ENCODE results near the gene SCAMP1. TPM values are rescaled to one million over a fixed set of nuclear protein-coding genes. Genes with fewer than 3 reads are reported as not detected.

SCAMP1 gene
- total and polyA plus RNA-seq, 10 donors = 3.7 to 28.2 (median 21.7) TPM

- Histone ChIP-seq H3K4me1 (peaks cover 0 to 55% (median 23%) of the 10 kb centered on the region in 6 donors), H3K9me3 (no peaks in the 10 kb centered on the region)
- no peak for DNase-seq
Observed at GRCh38 chr5:78504704-78505677, 144.6 kb downstream of the SCAMP1 start.

GRCh38 chr5:78505860-78506259 lies 145.4 kb downstream of the SCAMP1 start:
- Histone ChIP-seq H3K27ac (no peak overlapping the region), H3K4me1 (peaks cover 6 to 61% (median 28%) of the 10 kb centered on the region in 6 donors), H3K4me3 (no peak overlapping the region), H3K9me3 (no peaks in the 10 kb centered on the region), H3K36me3 (no peaks in the 10 kb centered on the region), H3K27me3 (replicated peaks in 1 of 7) (peaks cover 0 to 17% (median 0%) of the 10 kb centered on the region in 7 donors)
- WGBS, 5 donors = 91 to 95% (median 92%) methylated on average over 2 of the region's 2 CpGs
- intact Hi-C loops (cut with DNase I; ENCODE audit: low total_unique reads) = no loop called here
- TF ChIP-seq POLR2AphosphoS5 (IDR thresholded peaks at IDR 0.05) = no peak
- no peak for TF ChIP-seq CTCF (IDR thresholded peaks at IDR 0.05 in 8 of 11, conservative IDR thresholded peaks at IDR 0.05 in 3 of 11)
- TF ChIP-seq POLR2A (IDR thresholded peaks at IDR 0.05) = no peak
- no peak for DNase-seq

More at GRCh38 chr5:78504704-78505677, 144.6 kb downstream of the SCAMP1 start:
- intact Hi-C loops (cut with DNase I; ENCODE audit: low total_unique reads) = no loop called here
- Histone ChIP-seq H3K4me3 (no peak overlapping the region), H3K27me3 (replicated peaks in 1 of 7) (peaks cover 0 to 11% (median 0%) of the 10 kb centered on the region in 7 donors), H3K27ac (peak overlapping the region in 2 of 8 donors; percentile 29 to 45), H3K36me3 (no peaks in the 10 kb centered on the region)
- TF ChIP-seq POLR2AphosphoS5 (IDR thresholded peaks at IDR 0.05) = peak in 2 of 3 donors; percentile 16 to 19
- TF ChIP-seq CTCF (IDR thresholded peaks at IDR 0.05 in 8 of 11, conservative IDR thresholded peaks at IDR 0.05 in 3 of 11) = no peak
- WGBS, 5 donors = 57 to 69% (median 62%) methylated on average over 9 to 10 of the region's 10 CpGs

- Histone ChIP-seq H3K4me3 (no peak overlapping the region), H3K36me3 (no peaks in the 10 kb centered on the region), H3K27me3 (replicated peaks in 1 of 7) (peaks cover 0 to 17% (median 0%) of the 10 kb centered on the region in 7 donors), H3K4me1 (peaks cover 7 to 61% (median 31%) of the 10 kb centered on the region in 6 donors), H3K27ac (no peak overlapping the region), H3K9me3 (no peaks in the 10 kb centered on the region)
- 85 to 93% (median 91%) methylated on average over 2 of the region's 2 CpGs for WGBS, 5 donors
- no peak for DNase-seq
- intact Hi-C loops (cut with DNase I; ENCODE audit: low total_unique reads) = no loop called here
- no peak for TF ChIP-seq CTCF (IDR thresholded peaks at IDR 0.05 in 8 of 11, conservative IDR thresholded peaks at IDR 0.05 in 3 of 11)
- no peak for TF ChIP-seq POLR2AphosphoS5 (IDR thresholded peaks at IDR 0.05)
- TF ChIP-seq POLR2A (IDR thresholded peaks at IDR 0.05) = no peak
Observed at GRCh38 chr5:78506261-78507024, 146.0 kb downstream of the SCAMP1 start.

All from spleen (tissue), 11 donors.